HCT116 (cell line): ENCODE measurements around the gene TMEM175.

Experiments used
- ATF3 ChIP-seq: IDR thresholded peaks from 2 replicates; pipeline ENCODE4 v1.6.1; 2012
- CEBPB ChIP-seq: IDR thresholded peaks from 2 replicates; pipeline ENCODE4 v1.6.1; 2012; ENCODE audit warnings: low read depth
- CTCF ChIP-seq, 3 experiments: fragments of 200-600 bp in 1 of 3; sonication (generic) in 1 of 3; IDR thresholded peaks in 2 of 3; conservative IDR thresholded peaks in 1 of 3; 2 replicates each; pipeline ENCODE4 v1.5.1; 2012 to 2017; ENCODE audit warnings: low read depth in 2 of 3, low read length in 2 of 3, antibody characterized with exemption in 1 of 3, borderline replicate concordance in 1 of 3, control low read depth in 1 of 3, mild to moderate bottlenecking in 1 of 3, mixed read lengths in 1 of 3, mixed run types in 1 of 3, moderate library complexity in 1 of 3; ENCODE audit not compliant: insufficient read depth in 1 of 3
- EZH2 ChIP-seq: fragments of 200-600 bp; sonication (generic); IDR thresholded peaks from 2 replicates; pipeline ENCODE4 v1.6.1; 2017; ENCODE audit warnings: antibody characterized with exemption, mixed run types
- EZH2phosphoT487 ChIP-seq: fragments of 200-600 bp; IDR thresholded peaks from 2 replicates; pipeline ENCODE4 v1.6.1; 2018; ENCODE audit warnings: antibody characterized with exemption, borderline replicate concordance
- MAX ChIP-seq: IDR thresholded peaks from 2 replicates; pipeline ENCODE4 v1.6.1; 2012
- POLR2A ChIP-seq: IDR thresholded peaks from 2 replicates; pipeline ENCODE4 v1.7.0; 2011; ENCODE audit warnings: borderline replicate concordance; ENCODE audit not compliant: insufficient read depth, insufficient read length; ENCODE audit errors: extremely low read depth
- RAD21 ChIP-seq: IDR thresholded peaks from 2 replicates; pipeline ENCODE4 v1.6.1; 2012; ENCODE audit warnings: low read depth, mild to moderate bottlenecking
- SIN3A ChIP-seq: IDR thresholded peaks from 2 replicates; pipeline ENCODE4 v1.6.1; 2012; ENCODE audit warnings: low read depth
- SP1 ChIP-seq: IDR thresholded peaks from 2 replicates; pipeline ENCODE4 v1.6.1; 2012; ENCODE audit warnings: low read depth
- TCF7L2 ChIP-seq: IDR thresholded peaks from 2 replicates; pipeline ENCODE4 v1.7.0; 2011; ENCODE audit warnings: borderline replicate concordance, inconsistent platforms; ENCODE audit not compliant: insufficient read depth, insufficient read length; ENCODE audit errors: extremely low read depth
- YY1 ChIP-seq: IDR thresholded peaks from 2 replicates; pipeline ENCODE4 v1.6.1; 2011; ENCODE audit warnings: low read length, low read depth, moderate library complexity, mild to moderate bottlenecking; ENCODE audit not compliant: insufficient replicate concordance; ENCODE audit errors: extremely low read depth
- ZBTB33 ChIP-seq: IDR thresholded peaks from 2 replicates; pipeline ENCODE4 v1.6.1; 2011; ENCODE audit warnings: mild to moderate bottlenecking, low read length, moderate library complexity; ENCODE audit not compliant: insufficient replicate concordance; ENCODE audit errors: extremely low read depth

- TF ChIP-seq CTCF (IDR thresholded peaks at IDR 0.05 in 2 of 3, conservative IDR thresholded peaks at IDR 0.05 in 1 of 3; ENCODE audit: borderline replicate concordance in 1 of 3, insufficient read depth in 1 of 3, low read depth in 2 of 3, low read length in 2 of 3), result no peak
- no peak for TF ChIP-seq ATF3
- no peak for TF ChIP-seq CEBPB
- no peak for TF ChIP-seq POLR2A
- TF ChIP-seq YY1, result no peak
- no peak for TF ChIP-seq SP1
- no peak for TF ChIP-seq MAX
- TF ChIP-seq RAD21, result no peak
- no peak for TF ChIP-seq EZH2
- TF ChIP-seq EZH2phosphoT487, result no peak
- no peak for TF ChIP-seq ZBTB33
- TF ChIP-seq SIN3A, result no peak
- no peak for TF ChIP-seq TCF7L2
Observed at GRCh38 chr4:959338-960139, 27.3 kb downstream of the TMEM175 start.
